ENCODE results near the gene MGARP. TPM values are rescaled to one million over a fixed set of nuclear protein-coding genes. Genes with fewer than 3 reads are reported as not detected.

MGARP gene
- total and polyA plus RNA-seq, 2 of the 4 experiments (the other 2 are of a cell fraction): 34.7 to 35.0 TPM

GRCh38 chr4:139295206-139295941, 15.3 kb upstream of the MGARP start:
- peak overlapping the region; percentile 85 for H2BK120ac ChIP-seq (ENCODE audit: low read depth, low read length)
- H4K5ac ChIP-seq (ENCODE audit: low read depth, low read length): peak overlapping the region; percentile 93
- H2AFZ ChIP-seq (replicated peaks; ENCODE audit: low read length, poor library complexity): peak overlapping the region; percentile 97
- peak overlapping the region; percentile 89 for H3K4me3 ChIP-seq (ENCODE audit: insufficient read depth, low read depth, low read length)
- peak overlapping the region; percentile 94 for H4K91ac ChIP-seq (ENCODE audit: insufficient read depth, low read depth, low read length)
- H3K9me1 ChIP-seq (ENCODE audit: insufficient read depth, low read length): 0 out of 2 replicates have a peak, but pooled peaks cover 2% of the 10 kb centered on the region
- no peak overlapping the region; the same call in 1 of the 2 replicates for H2BK20ac ChIP-seq (ENCODE audit: low read depth, low read length)
- no peaks in the 10 kb centered on the region for H3K27me3 ChIP-seq (ENCODE audit: control insufficient read depth, insufficient read depth, low read length)
- dilution Hi-C loops (cut with HindIII; ENCODE audit: low sequenced_read_pairs, unreplicated experiment): no loop called here
- ChIA-PET POLR2A (ENCODE audit: unreplicated experiment) (interaction anchor here (0.5 to 1.1 kb wide), 2 partner anchors 10 to 13 kb away, joined by 3 read pairs; no protein-coding TSS in a partner anchor), CTCF (interaction anchor here (0.5 to 3.0 kb wide), 11 partner anchors 10 to 558 kb away, joined by 3 to 13 read pairs (median 4); no protein-coding TSS in a partner anchor)
- peak overlapping the region; percentile 86 to 95 for H4K8ac ChIP-seq (ENCODE audit: low read depth in 2 of 2, low read length in 2 of 2)
- H3K9me3 ChIP-seq (ENCODE audit: control insufficient read depth, insufficient read depth, low read length): no peaks in the 10 kb centered on the region
- H3K56ac ChIP-seq (ENCODE audit: extremely low read depth, insufficient read depth, low read length): peak overlapping the region; percentile 83
- DNase-seq (peak; percentile 91), ATAC-seq (ENCODE audit: low read depth) (peak; percentile 97)
- H3K18ac ChIP-seq (ENCODE audit: low read depth, low read length): peak overlapping the region; percentile 74
- H3K36me3 ChIP-seq (ENCODE audit: control insufficient read depth, insufficient read depth, low read length): peaks cover 5% of the 10 kb centered on the region
- H3K23ac ChIP-seq (ENCODE audit: low read depth, low read length): peak overlapping the region; percentile 97
- in situ Hi-C loops (cut with MboI; ENCODE audit: low sequenced_read_pairs): loop anchor here (5.0 to 10.0 kb wide), 3 partner anchors 63 to 191 kb away; no protein-coding TSS in a partner anchor
- H2AK5ac ChIP-seq (ENCODE audit: low read depth, low read length): peak overlapping the region; percentile 32
- WGBS, 2 experiments (ENCODE audit: extremely low coverage in 2 of 2, insufficient read length in 1 of 2): 1% methylated on average over 27 of the region's 51 CpGs; no CpG with 5 or more reads in 1 of the 2 experiments
- H3K9ac ChIP-seq (ENCODE audit: low read depth, low read length): peak overlapping the region; percentile 93
- peak overlapping the region; percentile 98 for H3K4me2 ChIP-seq (ENCODE audit: low read depth, low read length)
- no TSS peak for BruUV-seq (replicated peaks)
- H3K4me1 ChIP-seq (ENCODE audit: control insufficient read depth, insufficient read depth, low read length): peaks cover 4% of the 10 kb centered on the region; the same call in 1 of the 2 replicates
- no peaks in the 10 kb centered on the region for H4K20me1 ChIP-seq (ENCODE audit: insufficient read depth, low read length)
- H2AK9ac ChIP-seq (replicated peaks; ENCODE audit: low read depth, low read length, poor library complexity): peak overlapping the region; percentile 84
- peaks cover 10 to 41% of the 10 kb centered on the region in 2 experiments for H3K79me1 ChIP-seq (ENCODE audit: low read depth in 1 of 2, low read length in 2 of 2)
- peak overlapping the region; percentile 94 for H2BK5ac ChIP-seq (ENCODE audit: low read depth, low read length, poor library complexity, severe bottlenecking)
- H2BK15ac ChIP-seq (ENCODE audit: low read depth, low read length): peak overlapping the region; percentile 37; the same call in 1 of the 3 replicates
- H3K27ac ChIP-seq (ENCODE audit: insufficient read depth, low read length): peak overlapping the region; percentile 97
- intact Hi-C loops (cut with micrococcal nuclease): loop anchor here (1.0 to 2.0 kb wide), 4 partner anchors 66 to 265 kb away; partner anchors contain the start of gene ELF2
- H3K4ac ChIP-seq (ENCODE audit: low read depth, low read length): peak overlapping the region; percentile 92
- peak overlapping the region; percentile 93 for H3K14ac ChIP-seq (replicated peaks; ENCODE audit: low read depth, low read length)
- TF ChIP-seq RCOR1 (IDR thresholded peaks at IDR 0.05; ENCODE audit: insufficient replicate concordance, low read length) (no peak), NFE2L2 (IDR thresholded peaks at IDR 0.05; ENCODE audit: low read depth, low read length) (no peak), FOS (IDR thresholded peaks at IDR 0.05; ENCODE audit: low read depth, low read length) (no peak), CTCF (conservative IDR thresholded peaks at IDR 0.05; ENCODE audit: low read depth, low read length) (peak; percentile 98), USF2 (IDR thresholded peaks at IDR 0.05; ENCODE audit: low read depth, low read length) (no peak), CEBPB (IDR thresholded peaks at IDR 0.05; ENCODE audit: low read depth, low read length) (0 out of 2 replicates have a peak, but pooled peaks have one; percentile 5), RFX5 (IDR thresholded peaks at IDR 0.05; ENCODE audit: low read depth, low read length) (no peak), BHLHE40 (IDR thresholded peaks at IDR 0.05; ENCODE audit: low read depth, low read length) (no peak), CHD1 (IDR thresholded peaks at IDR 0.05; ENCODE audit: low read depth, low read length) (no peak), MXI1 (IDR thresholded peaks at IDR 0.05; ENCODE audit: borderline replicate concordance, low read depth, low read length) (no peak), POLR2A (IDR thresholded peaks at IDR 0.05; ENCODE audit: low read depth, low read length) (0 out of 2 replicates have a peak, but pooled peaks have one; percentile 61), MAZ (IDR thresholded peaks at IDR 0.05; ENCODE audit: borderline replicate concordance, low read depth, low read length) (peak; percentile 71; the same call in 1 of the 2 replicates), MAFK (IDR thresholded peaks at IDR 0.05; ENCODE audit: low read depth, low read length) (no peak)

All from IMR-90 (cell line).